Right hindlimb (tissue), 1 donor: ENCODE results near the gene YOD1.

ENCODE experiments used
- DNase-seq: peaks from one replicate; pipeline ENCODE4 v3.0.0-alpha.2; 2018

Gene YOD1

DNA sequence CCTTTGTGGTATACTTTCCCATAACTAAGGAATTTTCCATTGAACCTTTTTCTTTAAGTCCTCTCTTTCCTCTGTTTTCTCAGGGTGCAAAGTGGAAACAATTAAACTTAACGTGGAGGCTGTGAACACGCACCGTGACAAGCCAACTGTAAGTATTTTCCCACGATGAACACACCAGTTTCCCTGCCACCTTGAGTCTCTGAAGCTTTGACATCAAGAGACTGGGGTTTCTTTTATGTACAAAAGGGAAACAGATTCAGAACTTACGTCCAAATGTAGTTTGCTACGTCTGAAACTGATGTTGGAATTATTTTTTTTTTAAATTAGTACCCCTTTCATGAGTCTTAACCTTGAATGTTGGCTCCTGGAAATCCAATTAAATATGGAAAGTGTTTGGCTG lies 20.4 kb upstream of the YOD1 start:
- no peak for DNase-seq

DNA sequence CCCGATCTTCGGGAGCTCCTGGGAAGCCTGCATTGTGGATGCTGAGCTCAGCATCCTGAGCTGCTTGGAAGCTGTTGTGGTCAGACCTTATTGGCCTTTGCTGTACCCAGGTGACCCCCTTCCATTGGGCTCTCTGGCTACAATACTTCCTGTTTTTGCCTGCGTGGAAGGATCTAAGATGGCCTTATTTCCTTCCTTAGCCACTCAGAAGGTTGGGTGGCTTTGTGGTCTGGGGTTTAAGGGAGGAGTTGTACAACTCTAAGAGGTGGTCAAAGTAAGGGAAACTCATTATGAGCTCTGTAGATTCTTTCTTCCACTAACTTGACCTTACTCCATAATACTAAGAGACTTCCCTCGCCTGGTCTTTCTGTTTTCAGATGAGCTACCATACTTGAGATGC lies 19.8 kb upstream of the YOD1 start:
- no peak for DNase-seq

DNA sequence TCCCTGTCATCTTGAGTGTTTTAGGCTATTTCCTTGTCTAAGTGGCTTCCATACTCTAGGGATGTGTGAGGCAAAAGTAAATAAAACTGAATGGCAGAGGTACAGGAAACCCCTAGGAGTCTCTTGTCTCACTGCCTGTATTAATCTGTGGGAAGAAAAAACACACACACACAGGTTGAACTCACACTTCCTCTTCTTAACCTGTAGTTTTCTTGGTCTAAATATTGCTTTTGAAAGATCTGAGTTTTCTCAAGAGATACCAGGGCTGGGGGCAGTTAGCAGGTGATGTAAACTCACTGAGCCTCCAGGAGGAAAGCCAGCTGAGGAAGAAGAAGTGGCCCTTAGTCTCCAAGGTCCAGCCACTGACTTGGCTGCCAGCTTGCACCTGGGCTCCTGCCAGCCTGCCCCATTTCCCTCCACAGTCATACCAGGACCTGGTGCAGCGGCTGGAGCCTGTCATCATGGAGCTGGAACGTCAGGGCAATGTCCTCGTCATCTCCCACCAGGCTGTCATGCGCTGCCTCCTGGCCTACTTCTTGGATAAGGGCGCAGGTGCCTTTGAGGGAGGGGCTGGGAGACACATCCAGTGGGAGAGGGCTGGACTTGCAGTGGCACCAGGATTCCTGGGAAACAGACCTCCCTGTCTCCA lies 19.0 kb upstream of the YOD1 start:
- no peak for DNase-seq

DNA sequence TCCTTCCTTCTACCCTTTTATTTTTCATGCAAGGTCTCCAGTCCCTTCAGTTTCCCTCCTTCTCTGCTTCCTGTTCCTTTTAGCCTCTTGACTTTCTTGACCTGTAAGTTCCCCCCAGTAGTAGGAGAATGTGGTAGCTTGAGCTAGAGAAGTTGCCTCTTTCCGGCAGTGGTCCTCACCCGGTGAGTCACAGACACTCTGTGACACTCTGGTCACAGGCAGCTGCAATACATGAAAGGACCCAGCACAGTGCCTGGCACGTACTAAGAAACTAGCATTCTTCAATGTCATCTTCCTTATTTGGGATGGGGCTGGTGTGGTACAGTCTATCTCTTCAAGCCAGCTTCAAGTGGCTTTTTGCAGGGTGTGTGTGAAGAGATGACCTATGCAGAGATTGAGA lies 18.1 kb upstream of the YOD1 start:
- no peak for DNase-seq

DNA sequence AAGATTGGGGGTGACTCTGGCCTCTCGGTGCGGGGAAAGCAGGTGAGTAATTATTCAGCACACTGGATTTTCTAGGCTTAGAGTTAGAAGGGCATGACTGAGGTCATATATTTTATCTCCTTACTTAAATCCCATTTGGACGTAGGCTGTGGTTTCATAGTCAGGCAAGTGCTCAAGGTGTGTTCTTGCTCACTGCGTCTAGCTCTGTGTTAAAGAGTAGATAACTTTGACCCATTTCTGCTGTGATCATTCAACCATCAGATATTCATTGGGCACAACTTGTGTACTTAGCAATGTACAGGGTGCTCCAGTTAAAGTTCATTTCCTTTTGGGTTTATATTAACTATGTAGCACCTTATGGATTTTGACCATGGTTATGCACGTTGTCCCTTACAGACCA lies 16.7 kb upstream of the YOD1 start:
- DNase-seq, result no peak

DNA sequence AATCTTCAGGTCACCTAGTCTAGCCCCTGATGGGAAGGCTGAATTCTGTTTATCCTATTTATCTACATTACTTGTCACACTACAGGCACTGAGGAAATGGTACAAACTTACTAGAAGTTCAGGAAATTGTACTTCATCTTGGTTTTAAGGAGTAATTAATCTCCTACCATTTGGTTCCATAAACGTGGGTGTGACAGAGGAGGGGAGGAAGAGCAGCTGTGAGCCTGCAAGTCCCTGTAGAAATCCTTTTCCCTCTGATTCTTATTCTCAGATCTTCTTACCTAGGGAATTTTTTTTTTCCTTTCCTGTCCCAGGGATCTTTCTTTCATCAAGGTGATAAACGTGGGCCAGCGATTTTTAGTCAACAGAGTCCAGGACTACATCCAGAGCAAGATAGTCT lies 16.2 kb upstream of the YOD1 start:
- no peak for DNase-seq

DNA sequence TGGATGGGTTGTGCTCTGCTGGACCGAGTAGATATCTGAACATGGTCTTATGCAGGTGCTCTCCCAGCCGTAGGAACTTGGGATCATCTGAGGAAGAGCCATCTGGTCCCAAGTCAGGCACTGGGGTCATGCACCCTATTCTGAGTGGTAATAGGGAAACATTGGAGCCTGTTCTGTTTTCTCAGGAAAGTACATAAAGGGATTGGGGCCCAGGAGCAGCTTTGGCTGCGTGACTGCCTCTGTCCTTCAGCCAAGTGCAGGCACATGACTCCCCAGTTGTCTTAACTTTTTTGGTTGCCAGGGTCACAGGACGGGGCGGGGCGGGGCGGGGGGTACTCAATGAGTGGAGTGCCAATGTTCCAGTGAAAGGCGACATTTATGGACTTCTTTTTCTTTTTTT lies 13.6 kb upstream of the YOD1 start:
- no peak for DNase-seq

DNA sequence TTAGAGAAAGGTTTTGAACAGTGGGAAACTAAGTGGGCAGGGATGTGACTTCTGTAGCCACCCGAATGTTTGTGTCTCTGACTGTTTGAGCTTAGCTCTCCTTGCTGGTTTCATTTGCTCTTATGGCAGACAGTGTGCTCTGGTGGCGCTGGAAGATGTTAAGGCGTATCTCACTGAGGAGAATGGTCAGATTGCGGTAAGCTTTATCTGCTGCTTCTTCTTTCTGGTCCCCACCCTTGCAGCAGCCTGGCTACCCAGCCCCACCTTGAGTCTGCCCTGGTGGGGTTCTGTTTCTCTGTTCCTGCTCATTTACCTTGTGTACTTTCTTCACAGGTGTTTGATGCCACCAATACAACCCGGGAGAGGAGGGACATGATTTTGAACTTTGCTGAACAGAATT lies 12.0 kb upstream of the YOD1 start:
- DNase-seq, result no peak

DNA sequence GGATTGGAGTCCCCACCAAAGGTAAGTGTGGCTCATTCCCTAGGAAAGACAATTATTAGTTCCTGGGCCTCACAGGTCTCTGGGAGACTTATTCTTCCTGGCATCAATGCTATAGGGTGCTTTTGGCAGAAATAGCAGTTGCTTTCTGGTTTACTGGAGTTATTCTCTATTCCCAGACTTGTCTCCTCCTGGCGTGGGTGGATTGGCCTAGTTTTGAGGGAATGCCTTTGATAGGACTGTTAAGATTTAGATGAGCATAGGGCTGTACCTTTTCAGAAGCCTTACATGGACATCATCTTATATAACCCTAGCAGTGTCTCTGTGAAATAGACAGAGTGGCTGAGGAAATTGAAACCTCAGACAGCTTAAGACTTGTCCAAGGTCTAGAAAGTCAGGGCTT lies 11.1 kb upstream of the YOD1 start:
- DNase-seq, result no peak

DNA sequence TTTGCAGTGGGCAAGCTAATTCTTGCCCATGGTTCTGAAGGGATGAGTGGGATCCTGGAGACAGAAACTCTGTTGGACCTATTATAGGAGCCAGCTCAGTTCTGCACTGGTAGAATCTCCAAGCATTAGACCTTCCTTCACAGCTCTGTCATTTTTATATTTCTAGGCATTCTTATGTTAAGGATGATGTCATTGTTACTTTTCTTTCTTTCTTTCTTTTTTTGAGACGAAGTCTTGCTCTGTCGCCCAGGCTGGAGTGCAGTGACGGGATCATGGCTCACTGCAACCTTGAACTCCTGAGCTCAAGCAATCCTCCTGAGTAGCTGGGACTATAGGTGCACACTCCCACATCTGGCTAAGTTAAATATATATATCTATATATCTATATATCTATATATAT lies 9.6 kb upstream of the YOD1 start:
- DNase-seq, result no peak

DNA sequence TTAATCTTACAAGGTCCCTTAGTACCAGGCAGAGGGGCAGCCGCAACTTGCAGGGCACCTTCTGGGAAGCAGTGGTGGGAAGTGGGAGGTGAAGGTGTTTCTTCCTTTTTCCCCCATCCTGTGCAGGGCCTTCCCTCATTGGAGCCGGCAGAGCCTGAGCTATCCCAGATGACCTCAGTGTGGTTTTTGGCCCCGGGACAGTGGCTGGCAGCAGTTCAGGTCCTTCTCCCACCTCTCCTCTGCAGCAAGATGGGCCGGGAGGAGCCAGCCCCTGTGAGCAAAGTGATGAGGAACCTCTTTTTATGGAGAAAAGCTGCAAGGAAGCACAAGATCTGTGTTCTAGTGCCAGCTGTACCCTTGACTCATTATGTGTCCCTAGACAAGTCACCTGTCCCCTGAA lies 8.9 kb upstream of the YOD1 start:
- DNase-seq, result no peak

DNA sequence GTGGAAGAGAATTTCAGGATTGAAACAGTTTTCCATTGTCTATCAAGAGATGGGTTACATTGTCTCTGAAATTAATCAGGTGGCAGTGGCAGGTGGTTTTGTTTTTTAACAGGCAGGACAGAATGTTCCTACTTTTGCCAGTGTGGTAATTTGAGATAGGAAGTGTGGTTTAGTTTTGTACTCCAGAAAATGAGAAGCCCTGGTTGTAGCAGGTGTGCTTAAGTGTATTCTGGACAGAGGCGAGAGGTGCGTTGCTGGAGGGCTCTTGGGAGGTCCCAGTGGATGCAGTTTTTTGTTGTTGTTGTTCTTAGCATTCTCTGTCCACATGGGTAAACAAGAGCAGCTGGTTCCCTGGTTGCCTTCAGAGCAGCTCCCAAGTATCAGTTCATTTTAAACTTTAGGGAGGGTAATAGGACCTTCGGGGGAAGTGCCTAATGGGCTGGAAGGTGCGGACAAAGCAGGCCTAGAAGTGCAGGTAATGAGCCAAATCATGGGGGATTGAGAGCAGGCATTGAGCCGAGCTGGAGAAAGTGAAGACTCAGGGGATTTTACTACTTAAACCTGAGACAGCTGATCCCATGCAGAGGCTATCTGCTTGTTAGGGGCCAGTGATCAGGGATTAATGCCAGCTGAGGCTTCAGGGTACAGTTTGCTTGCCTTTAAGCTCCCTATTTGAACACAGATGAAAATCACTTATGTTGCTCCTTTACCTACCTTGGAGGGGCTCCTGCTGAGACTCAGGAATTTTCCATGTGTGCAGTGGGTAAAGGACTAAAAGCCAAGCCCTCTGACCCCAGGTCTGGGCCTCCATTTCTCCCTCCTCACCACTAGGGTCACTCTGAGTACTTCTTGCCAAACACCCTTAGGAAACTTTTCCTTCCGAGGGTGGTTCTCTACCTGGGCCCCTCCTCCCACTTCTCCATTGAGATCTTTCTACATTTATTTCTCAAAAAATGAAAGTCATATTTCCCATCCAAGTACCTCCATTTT lies 8.2 kb upstream of the YOD1 start:
- no peak for DNase-seq

DNA sequence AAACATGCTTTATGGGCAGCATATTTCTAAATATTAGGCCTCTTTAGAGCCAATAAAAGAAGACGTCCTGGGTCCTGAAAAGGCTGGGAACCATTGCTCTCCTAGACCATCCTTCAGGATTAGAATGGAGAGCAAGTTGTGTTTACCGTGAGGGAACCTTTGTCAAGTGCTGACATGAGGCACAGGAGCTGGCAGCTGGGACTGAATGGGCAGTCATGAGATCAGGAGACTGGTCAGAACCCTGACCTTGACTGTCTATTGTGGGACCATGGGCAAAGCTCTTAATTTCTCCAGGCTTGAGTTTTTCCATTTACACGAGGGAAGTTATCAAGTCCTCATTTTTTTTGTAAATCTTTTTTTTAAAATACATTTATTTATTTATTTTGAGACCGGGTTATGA lies 7.2 kb upstream of the YOD1 start:
- DNase-seq, result no peak

DNA sequence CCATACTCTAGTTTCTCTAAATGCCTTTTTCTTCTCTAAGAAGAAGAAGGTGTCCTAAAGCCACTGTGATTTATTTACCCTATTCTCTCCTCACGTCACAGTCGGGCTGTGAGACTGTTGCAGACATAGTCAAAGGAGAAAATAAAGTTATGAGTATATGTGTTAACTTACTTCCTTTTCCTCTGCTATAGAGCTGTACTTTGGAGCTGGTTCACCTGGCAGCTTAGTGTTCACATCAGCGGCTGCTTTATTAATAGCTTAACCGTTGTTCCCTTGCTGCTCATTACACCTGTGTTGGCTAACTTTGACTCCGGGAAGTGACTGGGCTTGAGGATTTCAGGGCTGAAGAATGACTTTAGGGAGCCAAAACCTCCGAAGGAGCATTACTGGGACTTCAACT lies 5.7 kb upstream of the YOD1 start:
- no peak for DNase-seq

DNA sequence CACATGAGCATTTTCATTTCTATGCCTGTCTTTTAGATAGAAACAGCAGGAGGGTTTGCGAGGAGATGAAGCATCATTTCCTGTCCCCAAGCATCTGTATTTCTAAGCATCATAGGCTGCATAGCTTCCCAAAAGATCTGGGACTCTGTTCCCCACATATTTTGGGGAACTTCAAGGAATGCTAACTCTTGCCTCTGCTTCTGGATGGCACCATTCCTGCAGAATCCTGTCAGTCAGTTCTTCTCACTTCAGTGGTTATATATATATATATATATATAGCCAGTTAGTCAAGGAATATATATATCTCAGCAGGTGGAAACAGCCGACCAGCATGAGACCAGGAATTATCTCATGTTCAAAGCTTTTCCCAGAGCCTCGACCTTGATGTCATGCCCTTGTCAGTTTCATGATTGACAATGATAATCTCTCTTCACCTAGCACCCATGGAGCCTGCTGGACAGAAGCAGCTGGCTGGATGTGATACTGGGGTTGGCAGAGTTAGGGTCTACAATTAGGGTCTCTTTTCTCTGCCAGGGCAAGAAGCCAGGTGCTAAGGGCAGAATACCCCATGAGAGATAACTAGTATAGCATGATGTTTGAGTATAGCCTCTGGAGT lies 4.5 kb upstream of the YOD1 start:
- DNase-seq, result no peak

DNA sequence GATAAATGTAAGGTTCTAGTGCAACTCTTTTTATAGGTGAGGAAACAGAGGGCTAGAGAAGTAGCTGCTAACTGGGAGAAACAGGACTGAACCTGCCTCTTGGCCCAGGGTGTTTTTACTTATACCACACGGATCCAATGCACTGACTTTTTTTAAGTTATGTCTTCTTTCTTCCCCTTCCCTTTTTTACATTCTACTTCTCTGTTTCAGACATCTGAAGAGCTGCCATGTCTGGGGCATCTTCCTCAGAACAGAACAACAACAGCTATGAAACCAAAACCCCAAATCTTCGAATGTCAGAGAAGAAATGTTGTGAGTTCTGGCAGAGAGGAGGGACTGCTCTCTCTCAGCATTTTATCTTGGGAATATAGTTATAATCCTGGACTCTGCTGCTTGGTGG lies 3.5 kb upstream of the YOD1 start:
- no peak for DNase-seq

DNA sequence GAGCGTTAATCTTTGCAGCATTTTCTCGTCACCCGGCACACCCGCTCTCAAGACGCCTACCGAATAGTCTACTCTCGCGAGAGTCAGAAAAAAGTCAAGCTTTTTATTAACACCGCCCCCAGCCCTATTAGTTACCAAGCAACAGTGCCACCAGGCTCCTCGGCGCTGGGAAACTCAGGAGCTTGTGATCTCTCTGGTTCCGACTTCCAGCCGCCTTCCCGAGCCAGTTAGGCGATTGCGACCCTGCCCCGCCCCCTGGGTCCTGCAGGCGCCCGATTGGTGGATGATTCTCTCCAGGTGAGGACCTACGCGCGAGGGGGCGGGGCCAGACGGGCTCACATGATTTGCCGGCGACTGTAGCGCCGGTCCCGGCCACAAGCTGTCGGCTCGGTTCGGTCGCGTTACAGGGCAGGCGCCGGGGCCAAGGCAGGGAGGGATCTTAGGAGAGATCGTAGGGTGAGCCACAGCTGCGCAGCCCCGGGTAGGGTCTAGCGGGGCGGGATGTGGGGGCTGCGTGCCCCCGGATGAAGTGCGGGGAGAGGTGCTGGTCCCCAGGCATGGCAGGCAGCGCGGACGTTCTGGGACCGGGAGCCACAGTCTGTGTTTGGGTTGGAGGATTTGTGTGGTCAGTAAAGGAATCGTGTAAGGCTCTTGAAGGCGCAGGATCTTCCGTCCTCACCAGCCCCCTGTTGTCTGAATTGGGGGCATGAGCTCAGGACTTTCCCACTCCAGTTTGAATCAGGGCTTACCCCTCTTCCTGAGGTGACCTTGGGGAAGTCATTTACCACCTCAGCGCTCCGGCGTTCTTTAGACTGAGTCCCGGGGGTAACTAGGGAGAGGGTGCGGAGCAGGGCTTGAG lies 2.1 kb upstream of the YOD1 start, which contains the start of gene PFKFB2:
TSS of gene PFKFB2 (plus strand) at position 365 of the 859 bp plus-strand sequence. CDS start 1,443 bp downstream, outside the sequence.
- peak; percentile 94 for DNase-seq

DNA sequence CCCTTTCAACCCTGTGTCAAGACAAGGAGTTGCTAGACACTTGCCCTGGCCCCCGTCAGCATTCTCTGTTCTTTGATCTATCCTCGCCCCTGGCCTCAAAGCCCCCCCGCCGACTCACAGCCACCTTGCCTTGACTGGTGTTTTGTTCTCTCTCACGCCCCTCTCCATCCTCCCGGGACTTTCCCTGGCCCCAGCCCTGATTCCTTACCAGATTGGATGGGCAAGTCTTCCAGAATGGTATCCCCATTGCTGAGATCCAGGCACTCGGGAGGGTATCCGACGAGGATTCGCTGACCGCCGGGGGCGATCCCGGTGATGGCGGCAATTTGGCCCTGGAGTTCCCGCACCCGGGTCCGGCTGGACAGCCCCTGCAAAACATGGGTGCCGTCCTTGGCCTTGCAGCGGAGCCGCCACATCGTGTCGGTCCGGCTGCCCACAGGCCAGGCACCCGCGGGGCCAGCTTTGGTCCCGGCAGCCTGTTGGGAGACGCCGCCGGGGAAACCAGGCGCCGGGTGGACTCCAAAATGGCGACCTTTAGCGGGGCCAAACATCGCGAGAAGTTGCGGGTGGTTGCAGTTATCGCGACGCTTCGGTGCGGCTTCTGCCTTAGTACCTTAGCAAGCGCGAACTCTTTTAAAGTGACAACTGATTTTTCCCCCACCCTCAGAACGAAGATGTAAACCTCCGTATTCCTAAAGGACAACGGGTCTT lies 373 bp downstream of the YOD1 start:
- peak; percentile 94 for DNase-seq

DNA sequence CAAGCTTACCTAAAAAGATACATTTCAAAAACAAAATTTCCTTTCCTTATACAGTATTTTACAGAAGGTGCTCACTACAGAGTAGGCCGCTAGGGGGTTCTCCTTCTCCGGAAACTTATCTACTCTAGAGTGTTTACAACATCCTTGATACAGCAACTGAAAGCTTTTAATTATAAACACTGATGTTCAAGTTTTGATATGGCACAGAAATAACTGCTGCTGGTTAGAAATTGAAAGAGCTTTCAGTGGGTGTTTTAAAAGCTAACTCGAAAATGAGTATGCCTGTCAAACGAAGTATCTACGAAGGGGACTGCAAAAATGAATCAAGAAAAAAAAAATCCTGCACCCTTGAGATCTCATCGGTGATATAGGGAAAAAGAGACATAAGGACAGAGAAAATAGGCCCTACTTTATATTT lies 1.0 kb downstream of the YOD1 start:
- DNase-seq, result no peak

DNA sequence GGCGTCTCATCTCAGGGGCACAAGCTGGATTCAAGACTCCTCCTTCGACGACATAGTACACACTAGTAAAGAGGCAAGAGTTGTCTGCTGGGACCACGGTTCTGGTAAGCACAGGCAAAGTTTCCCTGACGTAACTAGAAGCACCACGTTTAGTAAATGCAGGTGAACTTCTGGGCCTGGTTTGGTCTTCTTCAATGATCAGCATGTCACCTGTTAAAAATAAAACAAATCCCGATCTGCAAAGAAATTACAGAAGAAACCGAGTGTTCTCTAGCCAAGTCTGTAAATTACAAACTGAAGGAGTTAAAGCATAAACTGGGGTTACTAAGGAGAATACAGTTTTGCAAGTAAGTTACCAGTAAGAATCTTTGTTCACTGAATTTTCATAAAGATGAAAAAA lies 1.5 kb downstream of the YOD1 start:
- DNase-seq, result no peak

DNA sequence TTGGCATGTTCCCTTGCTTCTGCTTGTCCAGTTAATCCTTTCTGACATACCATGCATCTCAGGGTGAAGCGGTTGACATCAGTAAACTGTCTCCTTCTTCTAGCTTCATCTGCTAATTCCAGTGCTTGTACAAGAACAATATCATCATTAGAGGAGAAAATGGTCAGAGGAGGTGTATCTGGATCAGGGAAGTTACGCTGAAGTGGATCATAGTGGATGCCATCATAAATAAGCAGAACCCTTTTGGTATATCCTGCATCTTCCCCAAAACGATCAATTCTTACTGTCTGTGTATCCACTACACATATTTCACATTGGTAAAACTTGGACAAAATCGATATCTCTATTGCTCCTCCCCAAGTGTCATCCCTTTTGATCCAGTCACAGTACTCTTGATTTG lies 2.0 kb downstream of the YOD1 start:
- no peak for DNase-seq

DNA sequence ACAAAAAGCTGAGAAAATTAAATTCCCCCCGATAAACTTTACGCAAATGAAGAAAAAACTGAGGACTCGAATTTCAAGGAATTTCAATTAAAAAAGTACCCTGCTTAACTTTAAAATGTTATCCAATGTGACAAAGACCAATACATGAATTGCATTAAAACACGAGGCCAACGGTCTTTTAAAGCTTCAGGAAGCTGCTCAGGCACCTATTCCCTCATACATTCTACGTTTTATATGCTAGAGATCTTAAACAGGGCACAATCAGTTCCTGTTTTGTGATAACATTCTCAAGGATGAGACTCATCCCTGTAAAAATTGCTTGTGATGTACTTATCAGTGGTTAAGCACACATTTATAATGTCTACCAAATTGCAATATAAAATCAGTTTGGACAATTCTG lies 3.0 kb downstream of the YOD1 start:
- DNase-seq, result no peak
